Measurements from ENCODE around the gene HIVEP2.

DNA sequence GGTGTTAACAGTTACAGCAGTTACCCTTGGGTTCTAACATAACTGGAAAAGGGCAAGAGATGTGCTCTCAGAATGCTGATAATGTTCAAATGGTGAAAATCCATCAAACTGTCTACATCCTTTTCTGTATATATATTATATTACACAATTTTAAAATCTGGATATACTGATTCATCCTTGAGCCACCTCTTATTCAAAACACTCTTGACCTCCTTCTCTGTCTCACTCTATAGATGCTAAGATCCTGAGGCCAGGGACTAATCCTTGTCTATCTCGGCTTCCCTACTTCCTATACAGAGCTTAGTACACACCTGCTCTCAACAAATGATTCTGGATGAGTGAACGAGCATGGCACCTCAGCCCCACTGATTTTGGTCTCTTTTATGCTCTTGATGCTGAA is 47.3 kb downstream of the HIVEP2 start:
- TF ChIP-seq, protein P1, sequence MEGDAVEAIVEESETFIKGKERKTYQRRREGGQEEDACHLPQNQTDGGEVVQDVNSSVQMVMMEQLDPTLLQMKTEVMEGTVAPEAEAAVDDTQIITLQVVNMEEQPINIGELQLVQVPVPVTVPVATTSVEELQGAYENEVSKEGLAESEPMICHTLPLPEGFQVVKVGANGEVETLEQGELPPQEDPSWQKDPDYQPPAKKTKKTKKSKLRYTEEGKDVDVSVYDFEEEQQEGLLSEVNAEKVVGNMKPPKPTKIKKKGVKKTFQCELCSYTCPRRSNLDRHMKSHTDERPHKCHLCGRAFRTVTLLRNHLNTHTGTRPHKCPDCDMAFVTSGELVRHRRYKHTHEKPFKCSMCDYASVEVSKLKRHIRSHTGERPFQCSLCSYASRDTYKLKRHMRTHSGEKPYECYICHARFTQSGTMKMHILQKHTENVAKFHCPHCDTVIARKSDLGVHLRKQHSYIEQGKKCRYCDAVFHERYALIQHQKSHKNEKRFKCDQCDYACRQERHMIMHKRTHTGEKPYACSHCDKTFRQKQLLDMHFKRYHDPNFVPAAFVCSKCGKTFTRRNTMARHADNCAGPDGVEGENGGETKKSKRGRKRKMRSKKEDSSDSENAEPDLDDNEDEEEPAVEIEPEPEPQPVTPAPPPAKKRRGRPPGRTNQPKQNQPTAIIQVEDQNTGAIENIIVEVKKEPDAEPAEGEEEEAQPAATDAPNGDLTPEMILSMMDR (conservative IDR thresholded peaks at IDR 0.05; ENCODE audit: low read depth, low read length) = no peak
- TF ChIP-seq EZH2 (IDR thresholded peaks at IDR 0.05; ENCODE audit: borderline replicate concordance, low read depth, low read length, poor library complexity, severe bottlenecking) = no peak

Data from A673 (cell line).